HG03066 (cell line): ENCODE results near the gene TTC23L.
"Not testable (repeated sequence)": the region's sequence is repeated elsewhere in the genome, so short reads cannot be mapped to it uniquely, and the experiment has no call there.

ENCODE experiments used
- ATAC-seq: cut with Tn5 transposase; IDR thresholded peaks from one replicate; pipeline ENCODE4 v1.9.1; 2021; ENCODE audit warnings: low read depth; ENCODE audit not compliant: unreplicated experiment

Gene TTC23L

GRCh38 chr5:34915856-34916192, 76.9 kb downstream of the TTC23L start:
- ATAC-seq, result peak; percentile 10

GRCh38 chr5:34916518-34916917, 77.6 kb downstream of the TTC23L start:
- ATAC-seq, result no peak

GRCh38 chr5:34918025-34918424, 79.1 kb downstream of the TTC23L start:
- no peak for ATAC-seq

GRCh38 chr5:34919077-34919476, 80.1 kb downstream of the TTC23L start:
- no peak for ATAC-seq

- ATAC-seq, result not testable (repeated sequence)
These were observed 84.3 kb downstream of the TTC23L start for GRCh38 chr5:34923256-34923655.

DNA sequence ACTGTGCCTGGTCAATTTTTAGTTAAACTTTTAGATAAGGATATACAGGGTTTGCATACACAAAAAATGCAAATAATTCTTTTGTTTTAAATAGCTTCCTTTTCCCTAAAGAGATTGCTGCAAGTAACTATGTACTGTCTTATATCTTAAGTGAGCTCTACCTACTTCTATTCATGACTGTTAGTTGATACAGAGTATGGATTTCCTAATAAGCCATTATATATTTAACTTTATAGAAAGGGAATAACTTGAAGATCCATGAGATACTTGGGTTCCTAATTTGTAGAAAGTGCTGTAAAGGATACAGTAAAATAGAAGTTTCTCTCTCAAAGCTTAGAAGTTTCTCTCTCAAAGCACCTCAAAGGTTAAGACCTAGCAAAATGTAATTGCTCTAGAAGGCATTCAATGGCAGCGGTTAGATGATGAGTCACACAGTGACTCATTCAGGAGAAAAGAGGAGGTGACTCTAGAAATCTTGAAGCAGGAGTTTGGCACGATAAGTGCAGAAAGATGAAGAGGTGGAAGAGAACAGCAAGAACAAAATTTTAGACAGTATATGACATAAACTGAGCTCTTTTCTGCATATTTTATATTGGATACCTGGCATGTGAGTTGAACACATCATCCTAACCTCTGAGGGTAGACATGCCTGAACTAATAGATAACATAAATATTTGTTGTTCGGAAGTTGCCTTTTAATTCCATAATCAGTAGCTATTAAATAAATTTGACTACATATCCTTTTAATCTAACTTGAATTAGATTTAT, 84.9 kb downstream of the TTC23L start:
- peak; percentile 58 for ATAC-seq

DNA sequence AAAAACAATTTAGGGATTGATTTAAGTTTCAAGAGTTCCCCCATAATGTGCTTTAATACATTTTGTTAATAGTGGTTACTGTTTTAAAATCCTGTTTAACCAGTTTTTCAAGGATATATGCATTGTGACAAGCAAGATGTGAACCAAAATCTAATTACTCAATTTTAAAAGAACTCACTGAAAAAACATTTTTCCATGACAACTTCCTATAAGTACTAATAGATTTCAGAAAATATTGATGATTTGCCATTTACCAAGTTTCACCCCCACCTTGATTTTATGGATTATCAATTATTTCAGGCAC, 85.5 kb downstream of the TTC23L start:
- no peak for ATAC-seq

- no peak for ATAC-seq
These were observed 87.4 kb downstream of the TTC23L start for GRCh38 chr5:34926318-34926888.

GRCh38 chr5:34927785-34928184, 88.8 kb downstream of the TTC23L start:
- no peak for ATAC-seq

GRCh38 chr5:34928267-34928666, 89.3 kb downstream of the TTC23L start:
- ATAC-seq, result no peak

DNA sequence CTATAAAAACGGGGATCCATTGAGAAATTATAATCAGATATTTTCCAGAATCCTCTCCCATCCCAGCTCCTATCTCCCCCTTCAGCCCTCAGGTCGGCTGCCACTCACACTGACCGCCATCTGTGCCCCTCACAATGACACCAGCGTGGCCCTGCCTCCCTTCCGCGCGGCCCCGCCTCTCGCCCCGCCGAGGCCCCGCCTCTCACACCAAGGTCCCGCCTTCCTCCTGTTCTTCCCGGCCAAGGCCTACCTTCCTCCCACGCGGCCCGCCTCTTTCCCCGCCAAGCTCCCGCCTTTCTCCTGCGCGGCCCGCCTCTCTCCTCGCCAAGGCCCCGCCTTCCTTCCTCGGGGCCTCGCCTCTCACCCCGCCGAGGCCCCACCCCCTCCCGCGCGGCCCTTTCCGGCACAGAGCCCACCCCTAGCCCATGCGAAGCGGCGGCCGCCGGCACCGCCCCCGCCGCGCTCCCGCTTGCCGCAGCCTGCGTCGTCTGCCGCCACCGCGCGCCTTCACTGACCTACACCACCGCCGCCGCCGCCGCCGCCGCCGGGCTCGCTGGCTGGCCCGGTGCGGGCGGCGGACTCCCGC, 90.3 kb downstream of the TTC23L start, which contains the start of gene DNAJC21:
Gene DNAJC21, plus strand, starts transcription at position 426 of the 586 bp plus-strand sequence. CDS start 261 bp downstream, outside the sequence.
- ATAC-seq, result peak; percentile 86

GRCh38 chr5:34929720-34930461, 90.9 kb downstream of the TTC23L start:
- ATAC-seq, result peak; percentile 61

DNA sequence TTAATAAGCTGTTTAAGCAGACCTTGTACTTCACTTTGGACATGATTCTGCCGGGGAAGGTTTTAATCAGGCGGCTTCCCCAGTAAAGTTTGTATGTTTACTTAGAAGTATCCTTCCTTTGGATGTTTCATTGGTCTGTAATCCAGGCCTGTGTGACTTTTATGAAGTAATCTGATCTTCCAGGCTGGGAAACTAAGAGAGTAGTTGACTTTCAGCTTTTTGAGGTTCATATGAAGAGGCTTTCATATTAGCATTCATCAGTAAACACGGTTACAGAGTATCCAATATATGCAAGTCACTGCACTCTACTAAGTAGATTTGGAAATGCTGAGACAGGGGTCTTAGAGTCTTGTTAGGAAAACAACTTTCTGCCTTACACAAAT, 91.5 kb downstream of the TTC23L start:
- ATAC-seq, result no peak

- ATAC-seq, result no peak
These were observed 91.9 kb downstream of the TTC23L start for GRCh38 chr5:34930870-34931269.

- no peak for ATAC-seq
These were observed 94.0 kb downstream of the TTC23L start for GRCh38 chr5:34932947-34933346.

DNA sequence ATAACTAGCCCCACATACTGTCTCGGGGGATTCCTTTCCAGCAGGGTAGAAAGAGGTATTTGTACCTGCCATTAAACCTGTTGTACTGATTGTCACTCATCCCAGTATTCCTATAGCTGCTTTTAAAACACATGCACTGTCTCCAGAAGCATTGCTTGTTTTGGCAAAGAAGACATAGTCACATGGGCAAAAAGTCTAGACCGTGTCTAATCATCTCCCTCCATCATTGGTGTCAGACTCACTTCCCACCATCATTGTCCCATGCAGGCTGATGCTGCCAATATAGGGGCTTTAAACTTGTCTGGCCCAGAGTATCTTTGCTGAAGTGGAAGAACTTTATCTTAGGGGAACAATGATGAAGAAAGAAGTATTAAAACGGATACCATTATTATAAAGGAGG, 103.0 kb downstream of the TTC23L start:
- ATAC-seq, result no peak

DNA sequence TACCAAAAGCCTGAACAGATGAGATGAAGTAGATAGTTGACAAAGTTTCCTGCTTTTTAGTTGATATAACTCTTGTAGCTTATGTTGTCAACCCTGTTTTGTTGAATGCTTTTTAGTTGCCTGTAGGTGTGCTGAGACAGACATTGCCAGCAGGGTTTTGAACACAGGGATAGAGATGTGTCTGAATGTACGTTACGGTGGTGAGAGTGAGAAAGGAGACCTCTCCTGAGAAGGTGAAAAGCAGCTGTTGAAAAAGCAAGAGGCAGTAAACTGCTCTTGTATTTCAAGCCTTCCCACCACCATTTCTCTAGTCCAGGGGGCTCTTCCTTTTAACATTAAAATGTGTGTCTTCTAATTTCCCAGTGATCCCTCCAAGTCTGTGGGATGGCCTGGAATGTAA, 105.1 kb downstream of the TTC23L start:
- no peak for ATAC-seq

DNA sequence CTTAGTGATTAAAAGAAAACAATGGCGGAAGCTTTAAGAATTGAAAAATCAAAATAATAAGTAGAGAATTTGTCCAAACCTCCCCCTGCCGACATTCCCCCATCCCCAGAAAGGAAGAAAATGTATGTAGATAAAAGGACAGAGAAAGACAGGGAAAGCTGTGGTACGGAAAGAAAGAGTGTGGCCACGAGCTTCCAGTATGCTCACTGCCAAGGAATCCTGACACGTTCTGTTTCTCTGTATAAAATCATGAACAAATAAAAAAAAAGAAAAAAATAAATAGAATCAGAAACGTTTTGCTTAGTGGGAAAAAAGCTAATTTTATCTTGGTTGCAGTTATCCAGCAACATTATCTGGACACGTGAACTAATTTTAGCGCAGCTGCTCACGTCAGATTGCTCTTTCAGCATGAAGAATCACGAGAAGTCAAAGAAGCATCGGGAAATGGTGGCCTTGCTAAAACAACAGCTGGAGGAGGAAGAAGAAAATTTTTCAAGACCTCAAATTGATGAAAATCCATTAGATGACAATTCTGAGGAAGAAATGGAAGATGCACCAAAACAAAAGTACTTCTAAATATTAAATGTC, 105.6 kb downstream of the TTC23L start:
- no peak for ATAC-seq
